Skeletal muscle cell (primary cell): ENCODE results near the gene CIAO3.
A peak's percentile ranks its signal among the peaks of the same experiment; 100 is the strongest.

Experiments used
- DNase-seq: peaks from one replicate; pipeline ENCODE4 v3.0.0-alpha.2; 2010; ENCODE audit warnings: low read depth
- H3K4me3 ChIP-seq: 2 replicates; pipeline ENCODE4 v1.5.1; 2011; ENCODE audit warnings: low read depth, mild to moderate bottlenecking, control low read depth, low read length, moderate library complexity

CIAO3 gene

DNA sequence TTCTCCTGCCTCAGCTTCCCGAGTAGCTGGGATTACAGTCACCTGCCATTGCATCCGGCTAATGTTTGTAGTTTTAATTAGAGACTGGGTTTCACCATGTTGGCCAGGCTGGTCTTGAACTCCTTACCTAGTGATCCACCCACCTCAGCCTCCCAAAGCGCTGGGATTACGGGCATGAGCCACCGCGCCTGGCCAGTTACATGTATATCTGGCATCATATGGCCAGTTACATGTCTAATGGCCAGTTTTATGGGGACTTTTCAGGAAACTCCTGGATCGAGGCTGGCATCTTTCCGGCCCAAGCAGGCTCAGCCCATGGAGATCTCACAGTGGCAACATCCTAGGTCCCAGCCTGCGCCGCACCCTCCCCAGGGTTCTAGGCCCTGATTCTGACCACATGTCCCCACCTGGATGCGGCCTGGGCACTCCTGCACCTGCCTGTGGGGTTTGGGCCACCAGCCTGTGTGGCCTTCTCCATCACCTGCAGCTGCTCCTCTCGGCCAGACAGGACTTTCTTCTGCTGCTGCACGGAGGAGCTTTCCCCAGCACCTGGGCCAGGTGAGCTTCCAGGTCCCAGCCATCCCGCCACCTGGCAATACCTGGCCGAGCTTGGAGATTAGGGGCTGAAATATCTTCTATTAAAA is 1.3 kb upstream of the CIAO3 start:
- H3K4me3 ChIP-seq, result no peak overlapping the region
- DNase-seq, result no peak

GRCh38 chr16:740459-740763 is 386 bp downstream of the CIAO3 start:
- DNase-seq, result no peak
- peak overlapping the region; percentile 91 for H3K4me3 ChIP-seq

DNA sequence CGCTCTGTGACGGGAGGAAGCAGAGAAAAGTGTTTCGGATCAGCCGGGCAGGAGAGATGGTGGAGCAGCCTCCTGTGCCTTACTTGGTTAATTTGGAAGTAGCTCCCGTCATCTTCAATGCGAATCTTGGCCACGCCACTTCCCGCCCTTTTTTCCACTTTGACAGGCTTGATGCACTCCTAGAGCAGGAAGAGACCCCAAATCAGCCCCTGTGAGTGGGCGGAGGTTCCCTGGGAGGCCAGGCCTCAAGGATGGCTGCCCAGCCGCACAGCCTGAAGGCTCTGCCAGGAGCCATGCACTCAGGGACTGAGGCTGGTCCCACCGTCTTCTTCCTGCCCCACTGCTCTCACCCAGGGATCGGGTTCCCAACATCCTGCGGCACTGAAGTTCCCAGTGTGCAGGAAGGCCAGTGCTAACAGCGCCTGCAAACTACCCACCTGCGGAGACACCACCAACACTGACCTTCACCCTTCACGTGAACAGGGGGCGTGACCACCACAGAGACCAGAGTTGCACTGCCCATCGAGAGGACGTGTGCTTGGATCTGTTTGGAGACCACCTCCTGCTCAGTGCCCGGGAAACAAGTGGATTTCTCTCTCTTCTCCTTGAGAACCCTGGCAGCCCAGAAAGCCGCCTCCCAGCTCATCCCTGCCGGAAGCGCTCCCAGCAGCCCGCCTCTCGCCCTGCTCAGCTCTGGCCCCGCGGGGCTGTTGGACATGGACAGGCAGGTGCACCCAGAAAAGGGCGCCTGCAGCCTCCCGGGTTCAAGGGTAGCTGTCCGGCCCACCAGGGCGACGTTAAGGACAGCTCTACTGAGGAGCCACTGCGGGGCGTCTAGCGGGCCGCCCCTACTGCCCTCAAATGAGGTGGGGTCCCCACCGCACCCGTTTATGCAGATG is 988 bp downstream of the CIAO3 start:
- no peak for DNase-seq
- peak overlapping the region; percentile 91 for H3K4me3 ChIP-seq

DNA sequence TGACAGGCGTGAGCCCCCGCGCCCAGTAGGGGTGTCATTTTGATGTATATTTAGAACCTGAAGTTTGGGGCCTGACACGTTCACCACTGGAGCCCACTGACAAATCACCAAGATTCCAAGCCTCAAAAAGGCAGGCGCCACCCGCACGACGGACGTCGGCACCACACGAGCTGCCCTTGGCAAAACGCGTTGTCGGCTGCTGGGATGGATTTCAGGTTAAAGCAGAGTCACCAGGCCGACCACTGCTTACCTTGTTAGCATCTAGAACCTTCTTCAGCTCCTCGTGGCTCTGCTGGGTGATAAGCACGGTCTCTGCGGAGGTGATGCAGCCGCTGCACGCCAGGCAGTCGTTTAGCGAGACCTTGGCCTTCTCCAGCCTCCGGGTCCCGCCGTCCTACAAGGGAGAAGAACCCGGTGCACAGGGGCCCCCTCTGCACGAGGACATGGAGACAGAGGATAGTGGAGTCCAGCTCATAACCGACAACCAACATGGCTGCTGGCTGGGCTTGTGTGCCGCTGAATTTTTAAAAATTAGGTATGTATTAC is 3.8 kb downstream of the CIAO3 start:
- no peak for DNase-seq
- H3K4me3 ChIP-seq, result no peak overlapping the region

- no peak overlapping the region for H3K4me3 ChIP-seq
- DNase-seq, result no peak
These were observed 4.8 kb downstream of the CIAO3 start for GRCh38 chr16:735982-736453.

- no peak overlapping the region for H3K4me3 ChIP-seq
These were observed 5.6 kb downstream of the CIAO3 start for GRCh38 chr16:734981-735881.

DNA sequence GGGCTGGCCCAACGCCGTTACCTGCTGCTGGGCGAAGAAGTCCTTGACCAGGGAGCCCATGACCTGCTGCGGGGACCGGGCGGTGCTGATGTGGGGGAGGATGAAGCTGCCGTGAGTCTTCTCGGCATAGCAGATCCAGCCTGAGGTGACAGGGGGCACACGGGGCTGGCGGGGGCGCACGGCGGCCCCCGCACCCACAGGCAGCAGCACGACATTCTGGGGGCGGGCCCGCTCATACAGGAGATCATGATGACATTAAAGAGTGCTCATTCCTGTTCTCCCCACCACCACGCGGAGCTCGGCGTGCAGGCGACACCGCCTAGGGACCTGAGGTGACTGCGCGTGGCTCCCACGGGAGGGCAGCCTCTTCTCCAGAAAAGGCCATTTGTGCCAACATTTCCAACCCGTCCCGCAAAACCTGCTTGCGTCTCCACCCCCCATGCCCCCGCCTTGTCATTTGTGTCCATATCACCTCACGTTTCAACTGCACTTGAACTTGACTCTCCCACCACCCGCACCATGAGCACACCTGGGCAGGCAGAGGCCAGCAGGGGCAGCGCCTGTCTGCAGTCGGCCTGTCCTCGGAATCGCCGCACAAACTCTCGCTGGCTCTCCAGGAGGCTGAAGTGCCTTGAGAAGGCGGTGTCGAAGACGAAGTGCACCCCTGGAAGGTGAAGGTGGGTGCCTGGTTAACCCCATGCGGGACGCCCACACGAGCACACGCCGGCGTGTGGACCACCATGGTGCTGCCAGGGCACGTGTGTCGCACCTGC is 6.4 kb downstream of the CIAO3 start:
- DNase-seq, result no peak
- no peak overlapping the region for H3K4me3 ChIP-seq

More at GRCh38 chr16:734981-735881, 5.6 kb downstream of the CIAO3 start:
- no peak for DNase-seq

- H3K4me3 ChIP-seq, result no peak overlapping the region
- DNase-seq, result no peak
These were observed 7.2 kb downstream of the CIAO3 start for GRCh38 chr16:733382-734207.

DNA sequence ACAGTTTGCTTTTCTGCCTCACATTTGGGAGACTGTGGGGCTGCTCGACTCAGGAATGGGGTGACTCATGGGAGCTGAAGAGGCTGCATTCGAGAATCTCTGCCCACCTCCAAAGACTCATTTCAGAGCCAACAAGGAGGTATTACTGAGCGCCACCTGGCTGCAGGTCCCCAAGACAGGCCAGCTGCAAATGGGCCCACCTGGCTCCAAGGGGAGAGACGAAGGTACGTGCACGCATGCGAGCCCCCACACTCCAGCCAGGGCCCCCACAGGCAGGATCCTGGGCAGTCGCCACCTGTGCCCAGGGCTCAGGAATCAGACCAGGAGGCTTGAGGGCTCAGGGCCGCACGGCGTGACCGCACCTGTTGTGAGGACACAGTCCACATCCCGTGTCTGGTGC is 7.9 kb downstream of the CIAO3 start:
- no peak overlapping the region for H3K4me3 ChIP-seq
- no peak for DNase-seq

GRCh38 chr16:732332-732731 is 8.5 kb downstream of the CIAO3 start:
- no peak overlapping the region for H3K4me3 ChIP-seq
- DNase-seq, result no peak

GRCh38 chr16:730666-731509 is 9.9 kb downstream of the CIAO3 start:
- DNase-seq, result no peak

DNA sequence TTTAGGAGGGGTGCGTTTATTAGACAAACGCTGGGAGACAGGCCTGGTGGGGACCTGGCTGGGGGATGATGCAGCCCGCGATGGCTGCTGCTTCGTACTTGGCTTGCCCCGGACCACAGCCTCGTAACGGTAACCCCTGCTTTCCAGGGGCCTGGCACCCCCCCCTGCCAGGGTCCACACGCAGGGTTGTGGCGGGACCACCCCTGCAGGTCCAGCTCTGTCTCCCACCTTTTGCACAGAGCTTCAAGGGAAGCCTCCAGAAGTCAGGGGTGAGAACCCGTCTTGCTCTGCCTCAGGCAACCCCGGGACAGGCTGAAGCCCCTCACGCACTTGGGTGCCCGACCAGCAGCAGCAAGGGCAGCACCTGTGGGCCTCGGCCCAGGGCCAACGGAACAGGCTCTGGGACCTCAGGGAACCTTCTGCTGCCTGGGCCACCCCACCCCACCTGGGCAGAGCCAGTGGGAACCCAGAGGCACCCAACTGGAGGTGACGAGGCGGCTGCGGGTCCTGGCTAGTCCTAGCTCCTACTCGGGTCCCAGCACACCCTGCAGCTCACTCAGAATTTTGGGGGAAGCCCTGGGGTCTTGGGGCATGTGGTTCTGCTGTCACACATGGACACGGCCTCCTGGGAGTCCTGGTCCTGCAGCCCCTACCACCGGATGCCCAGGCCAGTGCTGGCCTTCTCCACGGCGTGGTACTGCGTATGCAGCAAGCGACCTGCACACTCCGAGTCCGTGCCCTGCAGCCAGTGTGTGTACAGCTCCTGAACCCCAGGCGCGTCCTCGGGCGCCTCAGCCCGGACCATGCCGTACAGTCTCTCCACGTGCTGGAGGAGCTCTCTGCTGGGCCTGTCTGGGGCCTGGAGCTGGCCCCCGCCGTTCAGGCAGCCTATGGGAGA is 10.8 kb downstream of the CIAO3 start:
- no peak for DNase-seq
- no peak overlapping the region for H3K4me3 ChIP-seq

More at GRCh38 chr16:730666-731509, 9.9 kb downstream of the CIAO3 start:
- no peak overlapping the region for H3K4me3 ChIP-seq

DNA sequence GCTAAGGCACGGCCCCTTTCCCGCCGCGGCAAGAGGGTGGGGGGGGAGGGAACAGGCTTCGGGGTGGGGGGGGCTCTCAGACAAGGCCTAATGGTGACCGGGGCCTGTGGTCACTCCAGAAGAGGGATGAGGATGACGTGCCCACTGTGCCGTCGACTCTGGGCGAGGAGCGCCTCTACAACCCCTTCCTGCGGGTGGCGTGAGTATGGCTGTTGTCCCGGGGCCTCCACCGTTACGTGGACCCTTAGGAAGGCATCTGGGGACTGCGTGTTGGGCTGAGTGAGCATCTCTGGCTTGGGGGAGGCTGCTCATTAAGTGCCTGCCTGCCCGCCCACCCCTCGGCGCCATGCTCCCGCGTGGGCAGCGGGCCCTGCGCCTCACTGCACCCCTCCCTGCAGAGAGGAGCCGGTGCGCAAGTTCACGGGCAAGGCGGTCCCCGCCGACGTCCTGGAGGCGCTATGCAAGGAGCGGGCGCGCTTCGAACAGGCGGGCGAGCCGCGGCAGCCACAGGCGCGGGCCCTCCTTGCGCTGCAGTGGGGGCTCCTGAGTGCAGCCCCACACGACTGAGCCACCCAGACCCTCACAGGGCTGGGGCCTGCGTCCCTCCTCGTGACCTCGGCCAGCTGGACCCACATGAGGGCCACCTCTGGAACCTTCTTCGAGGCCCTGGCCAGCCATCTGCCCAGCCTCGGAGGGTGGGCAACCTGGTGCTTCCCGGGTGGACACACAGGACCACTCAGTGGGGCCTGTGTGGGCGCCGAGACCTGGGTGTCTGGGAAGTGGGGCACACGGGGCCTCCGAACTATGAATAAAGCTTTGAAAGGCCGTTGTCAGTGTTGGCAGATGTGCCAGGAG is 11.7 kb downstream of the CIAO3 start:
- no peak for DNase-seq
- H3K4me3 ChIP-seq, result peak overlapping the region; percentile 81

GRCh38 chr16:728131-728889 is 12.5 kb downstream of the CIAO3 start:
- DNase-seq, result peak; percentile 58
- peak overlapping the region; percentile 81 for H3K4me3 ChIP-seq
